Bronchial epithelial cell (primary cell): ENCODE data around the gene ARHGAP20. TPM values are rescaled to one million over a fixed set of nuclear protein-coding genes. Genes with fewer than 3 reads are reported as not detected.

Experiments used
- DNase-seq: peaks from one replicate; pipeline ENCODE4 v3.0.0-alpha.2; 2010; ENCODE audit warnings: low read depth
- FAIRE-seq: peaks from 2 replicates; lab custom pipeline; 2011; peaks lifted over from hg19 to GRCh38; lab: Jason Lieb, UNC
- H3K27me3 ChIP-seq: 2 replicates; pipeline ENCODE4 v1.5.1; 2011; ENCODE audit warnings: low read length; ENCODE audit not compliant: control insufficient read depth, insufficient read depth
- H3K36me3 ChIP-seq: 2 replicates; pipeline ENCODE4 v1.5.1; 2011; ENCODE audit warnings: low read length; ENCODE audit not compliant: control insufficient read depth, insufficient read depth
- H3K4me3 ChIP-seq: 2 replicates; pipeline ENCODE4 v1.5.1; 2011; ENCODE audit warnings: mild to moderate bottlenecking, low read depth, low read length, control low read depth
- total RNA-seq: library from RNA; depleted of rRNA; stranded (reverse); fragments of >200 nt; gene quantifications from 2 replicates; pipeline ENCODE4 v1.2.1, GENCODE V29; 2014
- TF ChIP-seq, protein P1 (sequence below): IDR thresholded peaks from 2 replicates; pipeline ENCODE4 v1.5.1; 2011; ENCODE audit warnings: mild to moderate bottlenecking, moderate library complexity, low read length, control low read depth, inconsistent platforms; ENCODE audit not compliant: insufficient read depth, severe bottlenecking

The ARHGAP20 gene
- total RNA-seq, 1 donor from 2014 or later, result under 0.01 TPM

DNA sequence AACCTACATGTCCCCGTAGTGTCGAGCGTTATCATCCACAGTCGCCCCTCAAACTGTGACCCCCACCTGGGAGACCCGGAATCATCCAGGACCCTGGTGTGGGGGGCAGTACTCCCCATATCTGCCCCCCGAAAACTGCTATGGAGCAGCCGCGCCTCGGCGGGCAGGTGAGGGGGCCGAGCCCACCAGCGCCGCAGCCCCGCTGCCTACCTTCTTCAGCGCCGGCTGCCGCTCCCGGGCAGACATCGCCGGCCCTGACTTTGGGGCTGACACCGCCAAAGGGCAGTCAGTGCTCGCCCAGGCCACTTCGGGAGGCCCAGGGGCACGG is 825 bp downstream of the ARHGAP20 start:
- peak overlapping the region; percentile 21 for H3K4me3 ChIP-seq
- no peak for DNase-seq

GRCh38 chr11:110710628-110711381 is 1.4 kb downstream of the ARHGAP20 start:
- FAIRE-seq (no peak), DNase-seq (peak; percentile 34)
- H3K4me3 ChIP-seq, result no peak overlapping the region
- H3K36me3 ChIP-seq, result no peaks in the 10 kb centered on the region
- H3K27me3 ChIP-seq, result peaks cover 15% of the 10 kb centered on the region
- TF ChIP-seq, protein P1, sequence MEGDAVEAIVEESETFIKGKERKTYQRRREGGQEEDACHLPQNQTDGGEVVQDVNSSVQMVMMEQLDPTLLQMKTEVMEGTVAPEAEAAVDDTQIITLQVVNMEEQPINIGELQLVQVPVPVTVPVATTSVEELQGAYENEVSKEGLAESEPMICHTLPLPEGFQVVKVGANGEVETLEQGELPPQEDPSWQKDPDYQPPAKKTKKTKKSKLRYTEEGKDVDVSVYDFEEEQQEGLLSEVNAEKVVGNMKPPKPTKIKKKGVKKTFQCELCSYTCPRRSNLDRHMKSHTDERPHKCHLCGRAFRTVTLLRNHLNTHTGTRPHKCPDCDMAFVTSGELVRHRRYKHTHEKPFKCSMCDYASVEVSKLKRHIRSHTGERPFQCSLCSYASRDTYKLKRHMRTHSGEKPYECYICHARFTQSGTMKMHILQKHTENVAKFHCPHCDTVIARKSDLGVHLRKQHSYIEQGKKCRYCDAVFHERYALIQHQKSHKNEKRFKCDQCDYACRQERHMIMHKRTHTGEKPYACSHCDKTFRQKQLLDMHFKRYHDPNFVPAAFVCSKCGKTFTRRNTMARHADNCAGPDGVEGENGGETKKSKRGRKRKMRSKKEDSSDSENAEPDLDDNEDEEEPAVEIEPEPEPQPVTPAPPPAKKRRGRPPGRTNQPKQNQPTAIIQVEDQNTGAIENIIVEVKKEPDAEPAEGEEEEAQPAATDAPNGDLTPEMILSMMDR, result no peak

More for the DNA sequence above, 825 bp downstream of the ARHGAP20 start:
- TF ChIP-seq, protein P1, result no peak
- Histone ChIP-seq H3K36me3 (no peaks in the 10 kb centered on the region), H3K27me3 (peaks cover 15% of the 10 kb centered on the region)
- no peak for FAIRE-seq

DNA sequence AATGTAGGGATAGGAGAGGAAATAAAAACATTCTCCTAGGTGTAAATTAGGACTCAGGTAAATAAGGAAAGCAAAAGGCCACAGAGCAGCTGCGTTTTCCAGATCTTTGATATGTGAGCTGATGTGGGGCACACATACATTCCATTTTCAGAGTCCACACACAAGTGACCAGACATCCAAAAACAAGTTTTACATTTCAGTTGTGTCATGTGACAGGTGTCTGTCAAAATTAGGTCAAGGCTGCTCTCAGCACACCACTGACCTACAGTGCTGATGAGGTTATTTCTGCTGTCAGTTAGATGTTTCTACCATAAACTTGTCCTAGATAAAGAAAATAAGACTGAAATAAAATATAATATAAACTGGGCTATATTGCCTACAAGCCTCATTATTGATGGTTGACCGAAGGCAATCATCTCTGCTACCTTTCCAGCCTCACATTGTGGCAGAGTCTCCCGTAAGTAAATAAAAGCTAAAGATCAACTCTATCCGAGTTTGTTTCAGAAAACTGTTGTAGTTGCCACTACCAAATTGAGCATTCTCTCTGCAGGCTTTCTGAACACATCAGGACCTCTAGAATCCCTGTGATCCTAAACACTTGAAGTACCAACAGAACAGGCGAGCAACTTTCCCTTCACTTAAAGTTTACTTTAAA is 7.9 kb downstream of the ARHGAP20 start:
- TF ChIP-seq, protein P1, result no peak
- H3K4me3 ChIP-seq, result no peak overlapping the region
- H3K27me3 ChIP-seq, result peaks cover under 1% of the 10 kb centered on the region
- FAIRE-seq (no peak), DNase-seq (no peak)
- no peaks in the 10 kb centered on the region for H3K36me3 ChIP-seq

DNA sequence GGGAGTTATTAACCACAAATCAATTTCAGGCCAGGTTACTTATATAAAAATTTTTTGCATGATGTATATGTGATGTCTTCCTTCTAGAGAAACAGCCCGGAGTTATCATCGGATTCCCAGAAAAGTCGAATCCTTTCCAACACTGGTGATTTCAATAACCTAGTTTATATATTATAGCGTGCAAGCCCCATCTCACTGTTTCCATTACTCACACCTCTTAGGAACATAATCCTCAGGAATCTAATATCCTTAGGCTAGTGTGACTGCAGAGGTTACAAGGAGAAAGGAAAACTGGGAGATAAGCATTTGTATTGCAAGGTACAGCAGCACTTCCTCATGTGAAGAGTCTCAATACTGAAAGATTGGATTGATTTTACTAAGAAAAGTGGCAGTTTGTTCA is 20.3 kb downstream of the ARHGAP20 start:
- no peak for FAIRE-seq
- no peaks in the 10 kb centered on the region for H3K27me3 ChIP-seq
- peak; percentile 62 for DNase-seq
- TF ChIP-seq, protein P1, result no peak
- H3K36me3 ChIP-seq, result no peaks in the 10 kb centered on the region
- H3K4me3 ChIP-seq, result no peak overlapping the region

GRCh38 chr11:110689306-110689705 is 22.9 kb downstream of the ARHGAP20 start:
- DNase-seq (no peak), FAIRE-seq (no peak)
- no peak overlapping the region for H3K4me3 ChIP-seq
- no peaks in the 10 kb centered on the region for H3K27me3 ChIP-seq
- H3K36me3 ChIP-seq, result no peaks in the 10 kb centered on the region
- TF ChIP-seq, protein P1, result no peak
